HG03432 (cell line): Measurements from ENCODE around the gene NRARP.
"Not testable (repeated sequence)": the region's sequence is repeated elsewhere in the genome, so short reads cannot be mapped to it uniquely, and the experiment has no call there.

ENCODE experiments used
- ATAC-seq: cut with Tn5 transposase; IDR thresholded peaks from one replicate; pipeline ENCODE4 v1.9.1; 2021; ENCODE audit warnings: mild to moderate bottlenecking, moderate library complexity; ENCODE audit not compliant: unreplicated experiment

NRARP gene

GRCh38 chr9:137266162-137266527, 35.9 kb downstream of the NRARP start:
- no peak for ATAC-seq

- no peak for ATAC-seq
Measured at GRCh38 chr9:137265496-137266161, 36.4 kb downstream of the NRARP start.

GRCh38 chr9:137264067-137264466, 38.0 kb downstream of the NRARP start:
- no peak for ATAC-seq

GRCh38 chr9:137263506-137263905, 38.6 kb downstream of the NRARP start:
- ATAC-seq = no peak

DNA sequence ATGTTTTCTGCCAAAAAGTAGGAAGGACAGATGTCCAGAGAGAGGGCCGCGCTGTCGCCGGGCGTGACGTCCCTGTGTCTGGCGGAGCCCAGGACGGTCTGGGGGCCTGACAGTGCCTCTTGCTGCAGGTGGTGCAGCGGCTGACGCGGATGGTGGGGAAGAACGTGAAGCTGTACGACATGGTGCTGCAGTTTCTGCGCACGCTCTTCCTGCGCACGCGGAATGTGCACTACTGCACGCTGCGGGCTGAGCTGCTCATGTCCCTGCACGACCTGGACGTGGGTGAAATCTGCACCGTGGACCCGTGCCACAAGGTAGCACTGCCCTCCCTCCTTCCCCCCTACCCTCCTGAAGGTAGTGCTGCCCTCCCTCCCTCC, 39.2 kb downstream of the NRARP start:
- no peak for ATAC-seq

GRCh38 chr9:137262173-137262908, 39.7 kb downstream of the NRARP start:
- ATAC-seq = not testable (repeated sequence)

GRCh38 chr9:137256856-137257255, 45.2 kb downstream of the NRARP start:
- no peak for ATAC-seq

DNA sequence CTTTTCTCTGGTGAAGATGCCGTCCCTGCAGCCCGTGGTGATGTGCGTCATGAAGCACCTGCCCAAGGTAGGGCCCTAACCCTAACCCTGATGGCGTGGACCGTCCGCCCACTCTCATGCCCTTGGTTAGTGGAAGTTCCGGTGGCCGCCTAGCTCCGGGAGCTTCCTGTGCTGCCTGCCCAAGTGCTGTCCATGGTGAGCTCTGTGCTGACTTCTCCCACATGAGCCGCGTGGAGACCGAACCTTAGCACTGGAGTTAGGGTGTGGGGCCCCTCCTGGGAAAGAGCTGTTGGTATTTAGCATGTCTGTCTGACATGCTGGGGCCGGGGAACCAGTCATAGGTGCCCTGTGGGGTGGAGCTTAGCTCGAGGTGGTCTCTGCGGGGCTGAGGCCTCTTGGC, 45.7 kb downstream of the NRARP start:
- no peak for ATAC-seq

DNA sequence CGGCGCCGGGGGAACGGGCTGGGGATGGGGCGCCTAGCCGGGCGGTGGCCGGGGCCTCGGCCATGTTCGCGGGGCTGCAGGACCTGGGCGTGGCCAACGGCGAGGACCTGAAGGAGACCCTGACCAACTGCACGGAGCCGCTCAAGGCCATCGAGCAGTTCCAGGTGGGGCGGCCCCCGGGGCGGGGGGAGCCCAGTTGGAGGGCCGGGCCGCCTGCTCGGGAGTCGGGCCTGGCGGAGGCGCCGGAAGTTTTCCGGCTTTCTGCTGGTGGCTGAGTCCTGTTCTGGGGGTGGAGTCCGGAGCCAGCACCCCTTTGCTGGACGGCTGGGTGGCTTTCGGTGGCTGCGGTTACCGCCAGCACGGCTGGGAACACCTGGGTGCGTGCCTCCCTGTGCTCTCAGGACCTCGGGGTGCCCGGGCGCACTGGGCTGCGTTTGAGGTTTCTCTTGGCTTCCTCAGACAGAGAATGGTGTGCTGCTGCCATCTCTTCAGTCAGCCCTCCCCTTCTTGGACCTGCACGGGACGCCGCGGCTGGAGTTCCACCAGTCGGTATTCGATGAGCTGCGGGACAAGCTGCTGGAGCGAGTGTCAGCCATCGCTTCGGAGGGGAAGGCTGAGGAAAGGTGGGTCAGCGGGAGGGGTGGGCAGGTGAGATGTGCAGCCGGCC, 46.5 kb downstream of the NRARP start:
- no peak for ATAC-seq

DNA sequence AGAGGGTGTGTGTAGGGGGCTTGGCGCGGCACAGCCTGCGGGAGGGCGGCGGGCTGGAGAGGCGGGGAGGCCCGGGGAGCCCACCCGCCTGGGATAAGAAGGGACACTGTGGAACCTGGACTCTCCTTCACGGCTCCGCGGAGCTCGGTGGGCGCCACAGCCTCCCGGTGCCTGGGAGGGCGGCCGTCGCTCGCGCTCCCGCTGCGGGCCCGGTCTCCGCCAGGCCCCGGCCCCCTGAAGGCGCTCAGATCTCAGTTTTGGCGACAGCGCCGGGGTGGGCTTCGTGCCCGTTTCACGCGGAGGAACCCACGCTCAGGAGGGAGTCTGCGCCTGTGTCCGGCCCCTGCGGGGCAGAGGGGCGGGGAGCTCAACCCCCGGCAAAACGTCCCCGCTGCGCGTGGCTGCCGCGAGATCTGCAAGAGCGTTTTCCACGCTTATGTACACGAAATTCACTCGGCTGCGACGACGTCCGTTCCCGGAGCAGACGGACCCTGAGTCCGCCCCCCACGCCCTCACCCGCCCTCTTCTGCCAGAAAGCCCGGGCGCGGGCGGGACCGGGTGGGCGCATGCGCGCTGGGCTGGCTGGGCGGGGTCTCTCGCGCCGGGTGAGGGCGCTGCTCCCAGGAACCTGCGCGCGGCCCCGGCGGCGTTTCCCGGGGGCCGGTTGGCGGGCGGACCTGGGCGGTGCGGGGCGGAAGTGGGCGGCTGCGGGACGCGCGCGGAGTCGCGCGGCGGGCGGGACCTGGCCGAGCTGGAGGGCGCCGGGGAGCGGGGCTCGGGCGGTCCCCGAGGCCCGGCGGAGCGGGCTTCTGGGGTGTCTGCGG, 47.2 kb downstream of the NRARP start, which contains the start of gene NELFB:
TSS of gene NELFB (plus strand) at position 704 of the 824 bp plus-strand sequence.
- ATAC-seq = peak; percentile 75

DNA sequence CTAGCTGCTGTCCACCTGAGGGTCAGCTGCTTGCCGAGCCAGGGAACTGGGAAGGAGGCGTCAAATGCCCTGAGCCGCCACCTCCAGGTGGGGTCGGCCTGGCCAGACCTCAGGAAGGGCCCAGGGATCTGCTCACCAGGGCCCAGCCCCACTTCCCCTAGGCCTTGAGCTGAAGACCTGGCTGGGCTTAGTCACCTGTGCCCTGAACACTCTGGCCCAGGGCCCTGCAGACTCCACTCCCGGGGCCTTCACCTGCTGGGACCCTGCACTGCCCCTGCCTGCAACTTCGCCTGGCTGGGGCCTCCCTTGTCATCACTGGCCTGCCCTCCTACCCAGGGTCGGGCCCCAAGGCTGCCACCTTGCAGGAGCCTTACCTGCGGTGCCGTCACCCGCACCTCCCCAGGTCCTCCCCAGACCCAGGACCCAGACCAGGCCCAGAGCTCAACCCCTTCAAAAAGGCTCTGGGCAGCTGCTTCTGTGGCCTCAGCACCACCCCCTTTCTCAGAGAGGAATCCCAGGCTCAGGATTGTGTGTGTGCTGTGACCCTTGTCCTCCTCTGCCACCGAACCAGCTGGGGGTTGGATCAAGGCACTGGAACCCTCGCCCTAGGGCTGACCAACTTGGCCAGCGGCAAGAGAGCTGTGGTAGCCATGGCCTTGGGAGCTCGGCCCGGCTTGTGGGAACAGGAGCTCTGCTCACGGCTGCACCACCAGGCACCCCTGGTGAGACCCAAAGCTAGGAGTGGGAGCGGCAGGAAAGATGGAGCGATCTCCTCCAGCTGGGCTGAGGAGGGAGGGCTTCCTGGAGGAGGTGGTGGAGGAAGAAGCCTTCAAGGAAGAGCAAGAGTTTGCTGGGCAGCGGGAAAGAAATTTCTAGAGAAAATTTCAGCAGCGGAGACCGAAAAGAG, 48.1 kb downstream of the NRARP start:
- no peak for ATAC-seq

DNA sequence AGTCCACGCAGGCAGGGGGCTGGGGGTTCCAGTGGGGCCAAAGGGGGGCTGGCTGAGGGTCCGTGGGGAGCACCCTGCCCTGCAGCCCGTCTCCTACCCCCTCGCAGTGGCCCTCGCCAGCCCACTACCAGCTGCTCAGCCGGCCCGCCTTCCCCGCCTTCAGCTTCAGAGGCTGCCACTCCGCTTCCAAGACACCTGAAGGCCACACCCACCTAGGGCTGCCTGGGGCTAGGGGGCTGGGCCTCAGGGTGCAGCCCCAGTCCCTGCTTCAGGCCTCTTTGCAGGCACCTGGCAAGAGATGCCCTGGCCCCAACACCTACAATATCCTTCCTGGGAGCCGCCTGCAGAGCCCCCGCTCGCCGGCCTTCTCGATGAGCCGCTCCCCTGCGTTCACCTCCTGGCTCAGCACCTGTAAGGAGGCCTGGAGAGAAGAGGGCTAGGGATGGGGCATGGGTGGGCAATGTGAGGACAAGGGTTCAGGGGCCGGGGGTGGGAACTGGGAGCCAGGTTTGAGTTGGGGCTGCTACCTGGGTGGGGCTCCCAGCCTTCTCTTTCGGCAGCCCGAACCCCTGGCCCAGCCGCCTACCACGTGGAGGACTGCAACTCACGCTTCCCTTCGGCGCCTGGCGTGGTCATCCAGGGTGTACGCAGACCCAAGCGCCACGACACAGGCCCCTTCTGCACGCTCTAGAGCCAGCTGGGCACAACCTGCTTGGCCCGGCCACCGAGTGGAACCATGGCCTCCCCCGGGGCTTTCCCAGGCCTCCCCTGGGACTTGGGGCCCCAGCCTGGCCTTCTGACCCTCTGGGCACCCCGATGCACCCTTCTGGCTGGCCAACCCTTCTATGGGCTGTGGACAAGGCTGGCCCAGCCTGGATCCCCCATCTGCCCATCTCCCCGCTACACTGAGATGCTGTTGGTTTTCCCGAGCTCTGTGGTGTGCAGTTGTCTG, 49.2 kb downstream of the NRARP start:
- no peak for ATAC-seq

DNA sequence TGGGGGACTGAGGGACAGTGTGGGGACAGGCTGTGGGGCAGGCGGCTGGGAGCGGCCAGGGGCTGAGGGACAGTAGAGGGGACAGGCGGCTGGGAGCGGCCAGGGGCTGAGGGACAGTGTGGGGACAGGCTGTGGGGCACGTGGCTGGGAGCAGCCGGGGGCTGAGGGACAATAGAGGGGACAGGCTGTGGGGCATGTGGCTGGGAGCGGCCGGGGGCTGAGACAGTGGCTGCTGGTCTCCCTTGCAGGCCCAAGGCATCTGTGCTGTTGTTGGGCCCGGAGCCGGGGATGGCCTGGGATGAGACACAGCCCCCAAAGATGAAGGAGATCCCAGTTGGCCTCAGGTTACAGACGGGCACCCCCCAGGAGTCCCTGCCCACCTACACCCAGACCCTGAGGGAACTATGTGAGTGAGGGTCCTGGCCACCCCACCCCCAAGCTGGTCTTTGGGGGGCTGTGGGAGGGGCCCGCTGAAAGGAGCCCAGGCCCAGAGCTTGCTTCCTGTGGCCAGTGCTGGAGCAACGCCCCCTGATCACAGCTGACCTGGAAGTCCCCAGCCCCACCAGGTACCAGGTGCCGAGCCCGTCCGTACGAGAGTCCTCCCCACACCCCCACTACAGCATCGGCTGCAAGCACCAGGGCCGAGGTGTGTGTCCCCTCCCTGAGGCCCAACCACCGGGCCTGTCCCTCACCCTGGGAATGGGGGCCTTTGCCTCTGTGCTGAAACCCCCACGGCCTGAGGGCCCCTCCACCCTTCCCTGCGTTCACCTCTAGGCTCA, 50.4 kb downstream of the NRARP start:
- ATAC-seq = no peak

- ATAC-seq = no peak
Measured at GRCh38 chr9:137251194-137251461, 50.9 kb downstream of the NRARP start, which contains the start of gene STPG3. STPG3 (plus strand) TSS chr9:137251286; CDS start chr9:137251287, 1 bp downstream.

GRCh38 chr9:137250329-137251193, 51.5 kb downstream of the NRARP start:
- ATAC-seq = no peak
